ENCODE results near the gene UNC80. TPM values are rescaled to one million over a fixed set of nuclear protein-coding genes. Genes with fewer than 3 reads are reported as not detected.

Gene UNC80
- total RNA-seq, 1 experiment from 2014 or later: 0.48 TPM

DNA sequence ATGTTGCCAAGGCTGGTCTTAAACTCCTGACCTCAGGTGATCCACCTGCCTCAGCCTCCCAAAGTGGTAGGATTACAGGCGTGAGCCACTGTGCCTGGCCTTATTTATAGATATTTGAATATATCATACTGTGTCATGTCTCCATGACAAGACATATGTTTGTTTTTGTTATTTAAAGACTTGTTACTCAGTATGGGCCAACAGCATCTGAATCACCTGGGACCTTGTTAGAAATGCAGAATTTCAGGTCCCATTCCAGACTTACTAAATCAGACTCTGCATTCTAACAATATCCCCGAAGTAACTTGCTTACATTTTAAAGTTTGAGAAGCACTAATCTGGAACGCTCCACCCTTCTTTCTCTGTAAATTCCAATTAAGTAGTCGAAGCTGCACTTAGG is 264.0 kb downstream of the UNC80 start:
- CTCF ChIA-PET: no interaction called here
- TF ChIP-seq, protein P1, sequence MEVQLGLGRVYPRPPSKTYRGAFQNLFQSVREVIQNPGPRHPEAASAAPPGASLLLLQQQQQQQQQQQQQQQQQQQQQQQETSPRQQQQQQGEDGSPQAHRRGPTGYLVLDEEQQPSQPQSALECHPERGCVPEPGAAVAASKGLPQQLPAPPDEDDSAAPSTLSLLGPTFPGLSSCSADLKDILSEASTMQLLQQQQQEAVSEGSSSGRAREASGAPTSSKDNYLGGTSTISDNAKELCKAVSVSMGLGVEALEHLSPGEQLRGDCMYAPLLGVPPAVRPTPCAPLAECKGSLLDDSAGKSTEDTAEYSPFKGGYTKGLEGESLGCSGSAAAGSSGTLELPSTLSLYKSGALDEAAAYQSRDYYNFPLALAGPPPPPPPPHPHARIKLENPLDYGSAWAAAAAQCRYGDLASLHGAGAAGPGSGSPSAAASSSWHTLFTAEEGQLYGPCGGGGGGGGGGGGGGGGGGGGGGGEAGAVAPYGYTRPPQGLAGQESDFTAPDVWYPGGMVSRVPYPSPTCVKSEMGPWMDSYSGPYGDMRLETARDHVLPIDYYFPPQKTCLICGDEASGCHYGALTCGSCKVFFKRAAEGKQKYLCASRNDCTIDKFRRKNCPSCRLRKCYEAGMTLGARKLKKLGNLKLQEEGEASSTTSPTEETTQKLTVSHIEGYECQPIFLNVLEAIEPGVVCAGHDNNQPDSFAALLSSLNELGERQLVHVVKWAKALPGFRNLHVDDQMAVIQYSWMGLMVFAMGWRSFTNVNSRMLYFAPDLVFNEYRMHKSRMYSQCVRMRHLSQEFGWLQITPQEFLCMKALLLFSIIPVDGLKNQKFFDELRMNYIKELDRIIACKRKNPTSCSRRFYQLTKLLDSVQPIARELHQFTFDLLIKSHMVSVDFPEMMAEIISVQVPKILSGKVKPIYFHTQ (CRISPR knock-in tag; IDR thresholded peaks at IDR 0.05): no peak
- no peak for TF ChIP-seq GABPB1 (CRISPR knock-in tag; IDR thresholded peaks at IDR 0.05)
- TF ChIP-seq NFATC4 (CRISPR knock-in tag; IDR thresholded peaks at IDR 0.05): no peak
- TF ChIP-seq ZNF219 (CRISPR knock-in tag; IDR thresholded peaks at IDR 0.05; ENCODE audit: borderline replicate concordance): no peak
- no peak for TF ChIP-seq CREB1 (CRISPR knock-in tag; IDR thresholded peaks at IDR 0.05)
- no peak for TF ChIP-seq HMGA2 (CRISPR knock-in tag; IDR thresholded peaks at IDR 0.05)
- TF ChIP-seq ESRRA (CRISPR knock-in tag; IDR thresholded peaks at IDR 0.05; ENCODE audit: borderline replicate concordance): no peak
- TF ChIP-seq, protein P2, sequence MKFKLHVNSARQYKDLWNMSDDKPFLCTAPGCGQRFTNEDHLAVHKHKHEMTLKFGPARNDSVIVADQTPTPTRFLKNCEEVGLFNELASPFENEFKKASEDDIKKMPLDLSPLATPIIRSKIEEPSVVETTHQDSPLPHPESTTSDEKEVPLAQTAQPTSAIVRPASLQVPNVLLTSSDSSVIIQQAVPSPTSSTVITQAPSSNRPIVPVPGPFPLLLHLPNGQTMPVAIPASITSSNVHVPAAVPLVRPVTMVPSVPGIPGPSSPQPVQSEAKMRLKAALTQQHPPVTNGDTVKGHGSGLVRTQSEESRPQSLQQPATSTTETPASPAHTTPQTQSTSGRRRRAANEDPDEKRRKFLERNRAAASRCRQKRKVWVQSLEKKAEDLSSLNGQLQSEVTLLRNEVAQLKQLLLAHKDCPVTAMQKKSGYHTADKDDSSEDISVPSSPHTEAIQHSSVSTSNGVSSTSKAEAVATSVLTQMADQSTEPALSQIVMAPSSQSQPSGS (CRISPR knock-in tag; IDR thresholded peaks at IDR 0.05; ENCODE audit: borderline replicate concordance, low read depth): no peak
- no peak for TF ChIP-seq ZNF232 (CRISPR knock-in tag; IDR thresholded peaks at IDR 0.05)
- TF ChIP-seq PRRX2 (CRISPR knock-in tag; IDR thresholded peaks at IDR 0.05): no peak
- no peak for TF ChIP-seq IRF2 (CRISPR knock-in tag; IDR thresholded peaks at IDR 0.05; ENCODE audit: borderline replicate concordance, low read depth)
- TF ChIP-seq ZNF423 (CRISPR knock-in tag; IDR thresholded peaks at IDR 0.05): no peak
- TF ChIP-seq ELF4 (CRISPR knock-in tag; IDR thresholded peaks at IDR 0.05; ENCODE audit: low read depth): no peak
- H3K36me3 Mint-ChIP-seq: no peaks in the 10 kb centered on the region
- no peaks in the 10 kb centered on the region for H3K27me3 Mint-ChIP-seq (ENCODE audit: low read depth)
- no peak overlapping the region for H3K4me3 Mint-ChIP-seq
- peaks cover 4% of the 10 kb centered on the region; the same call in 1 of the 2 replicates for H3K9me3 Mint-ChIP-seq
- DNase-seq (ENCODE audit: low spot score): no peak
- ATAC-seq: no peak
- no peaks in the 10 kb centered on the region for H3K4me1 Mint-ChIP-seq
- POLR2A ChIA-PET: no interaction called here
- H3K27ac Mint-ChIP-seq: no peak overlapping the region

DNA sequence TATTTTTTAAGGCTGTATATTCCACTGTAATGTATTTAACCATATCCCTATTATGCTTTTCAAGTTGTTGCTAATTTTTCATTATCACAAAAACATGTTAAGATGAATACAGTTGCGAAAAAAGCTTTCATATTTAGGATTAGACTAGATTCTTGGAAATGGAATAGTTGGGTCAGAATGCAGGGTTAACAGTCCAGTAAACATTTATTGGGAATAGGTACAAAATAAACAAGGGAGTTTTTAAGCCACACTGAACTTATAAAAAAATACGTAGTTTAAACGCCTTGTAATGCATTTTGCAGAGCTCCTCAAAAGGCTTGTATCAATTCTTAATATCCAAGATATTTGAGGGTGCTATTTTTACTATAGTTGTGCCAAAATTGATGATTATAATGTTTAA is 266.4 kb downstream of the UNC80 start:
- ATAC-seq (no peak), DNase-seq (ENCODE audit: low spot score) (no peak)
- Mint-ChIP-seq H3K36me3 (no peaks in the 10 kb centered on the region), H3K9me3 (peaks cover 4% of the 10 kb centered on the region; the same call in 1 of the 2 replicates), H3K27ac (no peak overlapping the region), H3K4me3 (no peak overlapping the region), H3K27me3 (ENCODE audit: low read depth) (no peaks in the 10 kb centered on the region), H3K4me1 (no peaks in the 10 kb centered on the region)
- ChIA-PET POLR2A (no interaction called here), CTCF (no interaction called here)
- TF ChIP-seq SMAD4 (CRISPR knock-in tag; IDR thresholded peaks at IDR 0.05): no peak
- TF ChIP-seq, protein P3, sequence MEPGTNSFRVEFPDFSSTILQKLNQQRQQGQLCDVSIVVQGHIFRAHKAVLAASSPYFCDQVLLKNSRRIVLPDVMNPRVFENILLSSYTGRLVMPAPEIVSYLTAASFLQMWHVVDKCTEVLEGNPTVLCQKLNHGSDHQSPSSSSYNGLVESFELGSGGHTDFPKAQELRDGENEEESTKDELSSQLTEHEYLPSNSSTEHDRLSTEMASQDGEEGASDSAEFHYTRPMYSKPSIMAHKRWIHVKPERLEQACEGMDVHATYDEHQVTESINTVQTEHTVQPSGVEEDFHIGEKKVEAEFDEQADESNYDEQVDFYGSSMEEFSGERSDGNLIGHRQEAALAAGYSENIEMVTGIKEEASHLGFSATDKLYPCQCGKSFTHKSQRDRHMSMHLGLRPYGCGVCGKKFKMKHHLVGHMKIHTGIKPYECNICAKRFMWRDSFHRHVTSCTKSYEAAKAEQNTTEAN (CRISPR knock-in tag; IDR thresholded peaks at IDR 0.05): no peak
- no peak for TF ChIP-seq ZNF121 (CRISPR knock-in tag; IDR thresholded peaks at IDR 0.05)

DNA sequence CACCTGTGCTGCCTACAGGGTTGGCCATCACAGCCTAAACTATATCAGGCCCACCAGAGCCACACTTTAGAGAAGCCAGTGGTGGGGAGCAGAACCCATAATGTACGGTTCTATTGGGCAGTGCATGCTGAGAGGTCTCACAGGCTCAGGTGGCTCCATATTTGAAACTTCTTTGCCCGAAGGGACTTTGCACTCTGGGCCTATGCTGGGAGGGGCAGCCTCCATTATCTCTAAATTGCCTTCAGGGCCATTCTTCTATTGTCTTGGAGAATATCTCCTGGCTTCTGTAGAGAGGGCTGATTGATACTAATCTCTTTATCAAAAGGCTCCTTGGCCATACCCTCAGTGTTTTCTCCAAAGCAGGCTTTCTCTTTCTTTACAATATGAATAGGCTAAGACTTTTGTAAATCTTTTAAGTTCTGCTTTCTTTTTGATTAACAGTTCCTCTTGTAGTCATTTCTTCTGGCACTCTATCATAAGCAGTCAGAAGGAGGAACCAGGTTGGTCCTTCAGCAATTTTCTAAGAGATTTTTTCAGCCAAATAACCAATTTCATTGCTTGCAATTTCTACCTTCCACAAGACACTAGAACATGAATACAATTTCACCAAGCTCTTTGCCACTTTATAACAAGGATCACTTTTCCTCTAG is 275.3 kb downstream of the UNC80 start:
- H3K27ac Mint-ChIP-seq: no peak overlapping the region
- DNase-seq (ENCODE audit: low spot score) (no peak), ATAC-seq (peak; percentile 44)
- ChIA-PET CTCF (no interaction called here), POLR2A (no interaction called here)
- no peak overlapping the region for H3K4me3 Mint-ChIP-seq
- H3K4me1 Mint-ChIP-seq: no peaks in the 10 kb centered on the region
- peaks cover 21% of the 10 kb centered on the region for H3K9me3 Mint-ChIP-seq
- peaks cover 14% of the 10 kb centered on the region for H3K36me3 Mint-ChIP-seq
- H3K27me3 Mint-ChIP-seq (ENCODE audit: low read depth): no peaks in the 10 kb centered on the region
- TF ChIP-seq, protein P4, sequence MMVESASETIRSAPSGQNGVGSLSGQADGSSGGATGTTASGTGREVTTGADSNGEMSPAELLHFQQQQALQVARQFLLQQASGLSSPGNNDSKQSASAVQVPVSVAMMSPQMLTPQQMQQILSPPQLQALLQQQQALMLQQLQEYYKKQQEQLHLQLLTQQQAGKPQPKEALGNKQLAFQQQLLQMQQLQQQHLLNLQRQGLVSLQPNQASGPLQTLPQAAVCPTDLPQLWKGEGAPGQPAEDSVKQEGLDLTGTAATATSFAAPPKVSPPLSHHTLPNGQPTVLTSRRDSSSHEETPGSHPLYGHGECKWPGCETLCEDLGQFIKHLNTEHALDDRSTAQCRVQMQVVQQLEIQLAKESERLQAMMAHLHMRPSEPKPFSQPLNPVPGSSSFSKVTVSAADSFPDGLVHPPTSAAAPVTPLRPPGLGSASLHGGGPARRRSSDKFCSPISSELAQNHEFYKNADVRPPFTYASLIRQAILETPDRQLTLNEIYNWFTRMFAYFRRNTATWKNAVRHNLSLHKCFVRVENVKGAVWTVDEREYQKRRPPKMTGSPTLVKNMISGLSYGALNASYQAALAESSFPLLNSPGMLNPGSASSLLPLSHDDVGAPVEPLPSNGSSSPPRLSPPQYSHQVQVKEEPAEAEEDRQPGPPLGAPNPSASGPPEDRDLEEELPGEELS (CRISPR knock-in tag; IDR thresholded peaks at IDR 0.05): no peak
- TF ChIP-seq, protein P5, sequence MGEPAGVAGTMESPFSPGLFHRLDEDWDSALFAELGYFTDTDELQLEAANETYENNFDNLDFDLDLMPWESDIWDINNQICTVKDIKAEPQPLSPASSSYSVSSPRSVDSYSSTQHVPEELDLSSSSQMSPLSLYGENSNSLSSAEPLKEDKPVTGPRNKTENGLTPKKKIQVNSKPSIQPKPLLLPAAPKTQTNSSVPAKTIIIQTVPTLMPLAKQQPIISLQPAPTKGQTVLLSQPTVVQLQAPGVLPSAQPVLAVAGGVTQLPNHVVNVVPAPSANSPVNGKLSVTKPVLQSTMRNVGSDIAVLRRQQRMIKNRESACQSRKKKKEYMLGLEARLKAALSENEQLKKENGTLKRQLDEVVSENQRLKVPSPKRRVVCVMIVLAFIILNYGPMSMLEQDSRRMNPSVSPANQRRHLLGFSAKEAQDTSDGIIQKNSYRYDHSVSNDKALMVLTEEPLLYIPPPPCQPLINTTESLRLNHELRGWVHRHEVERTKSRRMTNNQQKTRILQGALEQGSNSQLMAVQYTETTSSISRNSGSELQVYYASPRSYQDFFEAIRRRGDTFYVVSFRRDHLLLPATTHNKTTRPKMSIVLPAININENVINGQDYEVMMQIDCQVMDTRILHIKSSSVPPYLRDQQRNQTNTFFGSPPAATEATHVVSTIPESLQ (CRISPR knock-in tag; IDR thresholded peaks at IDR 0.05): no peak
- TF ChIP-seq TEAD4 (CRISPR knock-in tag; IDR thresholded peaks at IDR 0.05) (no peak), OVOL2 (CRISPR knock-in tag; IDR thresholded peaks at IDR 0.05; ENCODE audit: borderline replicate concordance) (no peak)

Data from WTC11 (cell line).